GM12891 (cell line): ENCODE results near the gene TBC1D22A.

ENCODE experiments used
- DNase-seq: peaks from one replicate; pipeline ENCODE4 v3.0.0; 2011; ENCODE audit warnings: low spot score; ENCODE audit not compliant: insufficient read length
- FAIRE-seq: peaks from 2 replicates; lab custom pipeline; 2011; peaks lifted over from hg19 to GRCh38; lab: Jason Lieb, UNC
- PAX5 ChIP-seq: IDR thresholded peaks from 2 replicates; pipeline ENCODE4 v1.6.1; 2011; ENCODE audit warnings: low read length, moderate library complexity, mild to moderate bottlenecking; ENCODE audit not compliant: insufficient read depth, severe bottlenecking
- POLR2A ChIP-seq: IDR thresholded peaks from 2 replicates; pipeline ENCODE4 v1.6.1; 2011; ENCODE audit warnings: low read depth, low read length, control low read depth
- POLR2AphosphoS5 ChIP-seq: IDR thresholded peaks from 2 replicates; pipeline ENCODE4 v1.6.1; 2011; ENCODE audit warnings: low read depth, low read length, control low read depth
- POU2F2 ChIP-seq: IDR thresholded peaks from 2 replicates; pipeline ENCODE4 v1.6.1; 2011; ENCODE audit warnings: low read depth, mild to moderate bottlenecking, control low read depth, low read length, moderate library complexity
- SPI1 ChIP-seq: IDR thresholded peaks from 2 replicates; pipeline ENCODE4 v1.6.1; 2011; ENCODE audit warnings: low read depth, low read length, control low read depth
- TAF1 ChIP-seq: IDR thresholded peaks from 2 replicates; pipeline ENCODE4 v1.6.1; 2011; ENCODE audit warnings: low read depth, low read length, control low read depth

TBC1D22A gene

GRCh38 chr22:46935506-46936377, 173.3 kb downstream of the TBC1D22A start:
- DNase-seq (no peak), FAIRE-seq (no peak)
- TF ChIP-seq TAF1 (no peak), POLR2A (no peak), POU2F2 (no peak), POLR2AphosphoS5 (no peak), PAX5 (no peak), SPI1 (no peak)

GRCh38 chr22:46936378-46936903, 174.0 kb downstream of the TBC1D22A start:
- TF ChIP-seq PAX5 (no peak), TAF1 (no peak), POLR2AphosphoS5 (no peak), POLR2A (no peak), POU2F2 (no peak), SPI1 (no peak)
- DNase-seq (no peak), FAIRE-seq (no peak)

GRCh38 chr22:46937185-46937584, 174.7 kb downstream of the TBC1D22A start:
- FAIRE-seq (no peak), DNase-seq (no peak)
- TF ChIP-seq PAX5 (no peak), POLR2AphosphoS5 (no peak)

GRCh38 chr22:46937939-46938338, 175.5 kb downstream of the TBC1D22A start:
- DNase-seq (no peak), FAIRE-seq (no peak)
- TF ChIP-seq SPI1 (no peak), POLR2AphosphoS5 (no peak), POLR2A (no peak), TAF1 (no peak), POU2F2 (no peak), PAX5 (no peak)

GRCh38 chr22:46941968-46942798, 179.7 kb downstream of the TBC1D22A start:
- FAIRE-seq (peak; percentile 50), DNase-seq (no peak)
- no peak for TF ChIP-seq SPI1
- TF ChIP-seq POU2F2, result no peak
- no peak for TF ChIP-seq POLR2A
- no peak for TF ChIP-seq POLR2AphosphoS5
- TF ChIP-seq PAX5, result no peak

- FAIRE-seq (no peak), DNase-seq (no peak)
- no peak for TF ChIP-seq TAF1
- TF ChIP-seq POLR2AphosphoS5, result no peak
- TF ChIP-seq POLR2A, result no peak
- TF ChIP-seq PAX5, result no peak
- no peak for TF ChIP-seq SPI1
- no peak for TF ChIP-seq POU2F2
These were observed 180.6 kb downstream of the TBC1D22A start for GRCh38 chr22:46942799-46943785.

GRCh38 chr22:46945481-46945880, 183.0 kb downstream of the TBC1D22A start:
- TF ChIP-seq POLR2A (no peak), POLR2AphosphoS5 (no peak), TAF1 (no peak), POU2F2 (no peak), SPI1 (no peak), PAX5 (no peak)
- FAIRE-seq (no peak), DNase-seq (no peak)

- TF ChIP-seq POLR2A (no peak), SPI1 (no peak), TAF1 (no peak), POLR2AphosphoS5 (no peak), POU2F2 (no peak), PAX5 (no peak)
- no peak for FAIRE-seq
These were observed 184.0 kb downstream of the TBC1D22A start for GRCh38 chr22:46946383-46946962.

More at GRCh38 chr22:46946383-46946962, 184.0 kb downstream of the TBC1D22A start:
- DNase-seq, result no peak
